Panc1 (cell line): ENCODE results near the gene SERPINA12. TPM values are rescaled to one million over a fixed set of nuclear protein-coding genes. Genes with fewer than 3 reads are reported as not detected.

ENCODE experiments used
- ATAC-seq: fragments of 200-7000 bp; cut with Tn5 transposase; 2 replicates; pipeline ENCODE4 v1.9.1; 2020; ENCODE audit warnings: mild to moderate bottlenecking, moderate library complexity
- BruUV-seq: library from RNA; stranded (reverse); fragments of 400-500 nt; replicated peaks from 2 replicates; lab custom pipeline; 2021; lab: Mats Ljungman, UMichigan
- CTCF ChIA-PET: fragments of 300-600 bp; sonication (Branson Sonifier 250); formaldehyde crosslinking; loops from one replicate; lab custom pipeline; 2022; ENCODE audit warnings: antibody characterized with exemption; lab: Charles Lee
- POLR2A ChIA-PET: fragments of 300-600 bp; sonication (Branson Sonifier 250); formaldehyde crosslinking; loops from one replicate; lab custom pipeline; 2022; ENCODE audit warnings: antibody characterized with exemption; lab: Charles Lee
- DNase-seq: peaks from one replicate; pipeline ENCODE4 v3.0.0-alpha.2; 2010; ENCODE audit warnings: low read depth, low spot score
- H3K27ac ChIP-seq: 2 replicates; pipeline ENCODE4 v1.5.1; 2011; ENCODE audit warnings: mild to moderate bottlenecking, low read length, inconsistent platforms
- H3K27me3 ChIP-seq: fragments of 200-500 bp; sonication (Bioruptor generic); 2 replicates; pipeline ENCODE4 v1.6.0; 2014; ENCODE audit warnings: low read length, inconsistent platforms; ENCODE audit not compliant: control insufficient read depth, insufficient read depth
- H3K36me3 ChIP-seq: fragments of 200-500 bp; sonication (Bioruptor generic); 2 replicates; pipeline ENCODE4 v1.5.1; 2014; ENCODE audit warnings: inconsistent platforms, mild to moderate bottlenecking, low read length, moderate library complexity; ENCODE audit not compliant: control insufficient read depth, insufficient read depth
- H3K4me1 ChIP-seq: 2 replicates; pipeline ENCODE4 v1.5.1; 2011; ENCODE audit warnings: inconsistent platforms, mild to moderate bottlenecking, low read length, moderate library complexity; ENCODE audit not compliant: control insufficient read depth, insufficient read depth
- H3K4me3 ChIP-seq, 2 experiments: 2 replicates each; pipeline ENCODE4 v1.5.1; 2011 to 2012; ENCODE audit warnings: low read depth in 2 of 2, low read length in 2 of 2, mild to moderate bottlenecking in 2 of 2, inconsistent platforms in 1 of 2, moderate library complexity in 1 of 2
- H3K9me3 ChIP-seq: fragments of 200-500 bp; sonication (Bioruptor generic); 2 replicates; pipeline ENCODE4 v1.5.1; 2014; ENCODE audit warnings: low read depth, mild to moderate bottlenecking, inconsistent platforms, low read length, moderate library complexity; ENCODE audit not compliant: control insufficient read depth, insufficient read depth
- POLR2AphosphoS5 ChIP-seq: IDR thresholded peaks from 2 replicates; pipeline ENCODE4 v1.6.1; 2012; ENCODE audit warnings: mild to moderate bottlenecking, low read depth, low read length, moderate library complexity
- SIN3A ChIP-seq: IDR thresholded peaks from 2 replicates; pipeline ENCODE4 v1.6.1; 2012; ENCODE audit warnings: low read depth, mild to moderate bottlenecking, low read length, moderate library complexity, borderline replicate concordance; ENCODE audit not compliant: insufficient read depth
- TCF7L2 ChIP-seq: IDR thresholded peaks from 2 replicates; pipeline ENCODE4 v1.6.1; 2011; ENCODE audit warnings: mild to moderate bottlenecking, low read depth, low read length, inconsistent platforms
- in situ Hi-C: cut with HindIII; loops from 2 replicates; pipeline ENCODE4 v1.10.0; 2016; ENCODE audit warnings: low sequenced_read_pairs, low pct_unique_long_range_greater_than_20kb
- intact Hi-C: fragments of 100-400 bp; cut with micrococcal nuclease; formaldehyde crosslinking; loops from one replicate; pipeline ENCODE4 v1.10.0; 2022; ENCODE audit not compliant: unreplicated experiment
- total RNA-seq: library from RNA; stranded (reverse); gene quantifications from one replicate; pipeline ENCODE4 v1.2.1, GENCODE V29; 2021; ENCODE audit not compliant: unreplicated experiment
- TF ChIP-seq, protein P1 (sequence below): fragments of 450-650 bp; IDR thresholded peaks from 2 replicates; pipeline ENCODE4 v1.5.1; 2017; ENCODE audit warnings: mild to moderate bottlenecking
- TF ChIP-seq, protein P2 (sequence below), 2 experiments: IDR thresholded peaks; 2 replicates each; pipeline ENCODE4 v1.6.1; 2011 to 2012; ENCODE audit warnings: low read depth in 2 of 2, control low read depth in 1 of 2, low read length in 1 of 2, mild to moderate bottlenecking in 1 of 2, moderate library complexity in 1 of 2; ENCODE audit not compliant: insufficient read depth in 1 of 2

SERPINA12 gene
- total RNA-seq, 1 experiment from 2014 or later, result not detected

DNA sequence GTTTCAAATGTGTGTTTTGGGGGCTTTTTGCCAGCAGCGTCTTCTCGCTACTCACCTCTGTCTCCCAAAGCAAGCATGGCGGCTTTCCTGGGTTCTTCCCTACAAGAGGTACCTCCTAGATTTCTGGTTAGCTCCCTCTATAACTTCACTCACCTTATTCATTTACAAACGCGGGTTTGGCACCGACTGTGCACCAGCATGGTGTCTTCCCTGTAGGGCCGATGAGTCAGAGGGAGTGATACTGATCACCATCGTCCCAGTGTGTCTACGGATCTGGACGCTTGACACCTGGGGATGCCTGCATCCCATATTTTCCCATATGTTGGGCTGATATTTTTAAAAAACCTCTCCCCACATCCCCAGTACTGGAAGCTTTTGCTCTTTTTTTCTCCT is 8.0 kb upstream of the SERPINA12 start:
- no peak for DNase-seq
- Histone ChIP-seq H3K27me3 (no peaks in the 10 kb centered on the region), H3K9me3 (no peaks in the 10 kb centered on the region), H3K27ac (no peak overlapping the region), H3K4me3 (no peak overlapping the region), H3K36me3 (no peaks in the 10 kb centered on the region), H3K4me1 (no peaks in the 10 kb centered on the region)
- ChIA-PET CTCF (no interaction called here), POLR2A (no interaction called here)
- ATAC-seq, result no peak
- TF ChIP-seq POLR2AphosphoS5, result no peak
- TF ChIP-seq, protein P1, sequence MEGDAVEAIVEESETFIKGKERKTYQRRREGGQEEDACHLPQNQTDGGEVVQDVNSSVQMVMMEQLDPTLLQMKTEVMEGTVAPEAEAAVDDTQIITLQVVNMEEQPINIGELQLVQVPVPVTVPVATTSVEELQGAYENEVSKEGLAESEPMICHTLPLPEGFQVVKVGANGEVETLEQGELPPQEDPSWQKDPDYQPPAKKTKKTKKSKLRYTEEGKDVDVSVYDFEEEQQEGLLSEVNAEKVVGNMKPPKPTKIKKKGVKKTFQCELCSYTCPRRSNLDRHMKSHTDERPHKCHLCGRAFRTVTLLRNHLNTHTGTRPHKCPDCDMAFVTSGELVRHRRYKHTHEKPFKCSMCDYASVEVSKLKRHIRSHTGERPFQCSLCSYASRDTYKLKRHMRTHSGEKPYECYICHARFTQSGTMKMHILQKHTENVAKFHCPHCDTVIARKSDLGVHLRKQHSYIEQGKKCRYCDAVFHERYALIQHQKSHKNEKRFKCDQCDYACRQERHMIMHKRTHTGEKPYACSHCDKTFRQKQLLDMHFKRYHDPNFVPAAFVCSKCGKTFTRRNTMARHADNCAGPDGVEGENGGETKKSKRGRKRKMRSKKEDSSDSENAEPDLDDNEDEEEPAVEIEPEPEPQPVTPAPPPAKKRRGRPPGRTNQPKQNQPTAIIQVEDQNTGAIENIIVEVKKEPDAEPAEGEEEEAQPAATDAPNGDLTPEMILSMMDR, result no peak
- TF ChIP-seq SIN3A, result no peak
- TF ChIP-seq, protein P2, sequence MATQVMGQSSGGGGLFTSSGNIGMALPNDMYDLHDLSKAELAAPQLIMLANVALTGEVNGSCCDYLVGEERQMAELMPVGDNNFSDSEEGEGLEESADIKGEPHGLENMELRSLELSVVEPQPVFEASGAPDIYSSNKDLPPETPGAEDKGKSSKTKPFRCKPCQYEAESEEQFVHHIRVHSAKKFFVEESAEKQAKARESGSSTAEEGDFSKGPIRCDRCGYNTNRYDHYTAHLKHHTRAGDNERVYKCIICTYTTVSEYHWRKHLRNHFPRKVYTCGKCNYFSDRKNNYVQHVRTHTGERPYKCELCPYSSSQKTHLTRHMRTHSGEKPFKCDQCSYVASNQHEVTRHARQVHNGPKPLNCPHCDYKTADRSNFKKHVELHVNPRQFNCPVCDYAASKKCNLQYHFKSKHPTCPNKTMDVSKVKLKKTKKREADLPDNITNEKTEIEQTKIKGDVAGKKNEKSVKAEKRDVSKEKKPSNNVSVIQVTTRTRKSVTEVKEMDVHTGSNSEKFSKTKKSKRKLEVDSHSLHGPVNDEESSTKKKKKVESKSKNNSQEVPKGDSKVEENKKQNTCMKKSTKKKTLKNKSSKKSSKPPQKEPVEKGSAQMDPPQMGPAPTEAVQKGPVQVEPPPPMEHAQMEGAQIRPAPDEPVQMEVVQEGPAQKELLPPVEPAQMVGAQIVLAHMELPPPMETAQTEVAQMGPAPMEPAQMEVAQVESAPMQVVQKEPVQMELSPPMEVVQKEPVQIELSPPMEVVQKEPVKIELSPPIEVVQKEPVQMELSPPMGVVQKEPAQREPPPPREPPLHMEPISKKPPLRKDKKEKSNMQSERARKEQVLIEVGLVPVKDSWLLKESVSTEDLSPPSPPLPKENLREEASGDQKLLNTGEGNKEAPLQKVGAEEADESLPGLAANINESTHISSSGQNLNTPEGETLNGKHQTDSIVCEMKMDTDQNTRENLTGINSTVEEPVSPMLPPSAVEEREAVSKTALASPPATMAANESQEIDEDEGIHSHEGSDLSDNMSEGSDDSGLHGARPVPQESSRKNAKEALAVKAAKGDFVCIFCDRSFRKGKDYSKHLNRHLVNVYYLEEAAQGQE (IDR thresholded peaks at IDR 0.05; ENCODE audit: insufficient read depth in 1 of 2, low read depth in 2 of 2, low read length in 1 of 2), result no peak
- no peak for TF ChIP-seq TCF7L2
- BruUV-seq, result no TSS peak
- intact Hi-C loops (no loop called here), in situ Hi-C loops (no loop called here)

DNA sequence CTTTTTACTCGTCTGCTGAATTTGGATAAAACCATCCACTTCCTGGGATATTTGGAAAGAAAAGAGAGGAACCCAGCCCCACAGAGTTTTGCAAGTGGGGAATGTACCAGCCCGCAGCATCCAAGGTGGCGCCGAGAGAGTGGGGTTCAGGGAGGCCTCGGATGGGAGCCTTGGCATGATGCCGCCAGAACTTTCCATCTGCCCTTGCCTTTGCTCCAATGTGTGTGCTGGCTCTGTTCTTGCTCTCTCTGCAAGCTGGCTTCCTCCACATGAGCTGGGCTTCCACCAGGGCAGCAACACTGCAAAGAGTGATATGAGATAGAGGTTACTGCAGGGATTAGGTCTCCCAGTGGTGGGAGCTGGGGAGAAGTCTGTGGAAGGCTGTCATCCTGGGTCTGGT is 6.6 kb upstream of the SERPINA12 start:
- Histone ChIP-seq H3K27me3 (no peaks in the 10 kb centered on the region), H3K27ac (no peak overlapping the region), H3K36me3 (no peaks in the 10 kb centered on the region), H3K4me1 (no peaks in the 10 kb centered on the region), H3K4me3 (no peak overlapping the region), H3K9me3 (no peaks in the 10 kb centered on the region)
- DNase-seq (no peak), ATAC-seq (no peak)
- BruUV-seq, result no TSS peak
- POLR2A ChIA-PET, result no interaction called here
- in situ Hi-C loops, result no loop called here
- TF ChIP-seq, protein P2 (IDR thresholded peaks at IDR 0.05; ENCODE audit: insufficient read depth in 1 of 2, low read depth in 2 of 2, low read length in 1 of 2), result no peak
- TF ChIP-seq TCF7L2 (no peak), POLR2AphosphoS5 (no peak), SIN3A (no peak)
- TF ChIP-seq, protein P1, result no peak
- CTCF ChIA-PET, result no interaction called here
- intact Hi-C loops, result no loop called here
